Left renal cortex interstitium (tissue), 4 donors: ENCODE data around the gene TTLL13. TPM values are rescaled to one million over a fixed set of nuclear protein-coding genes. Genes with fewer than 3 reads are reported as not detected.

ENCODE experiments used
- DNase-seq, 4 donors: peaks; one replicate each; pipeline ENCODE4 v3.0.0-alpha.2; 2013; ENCODE audit warnings: low read depth in 4 of 4, low spot score in 2 of 4, missing footprints in 1 of 4
- polyA plus RNA-seq, 4 donors: library from polyadenylated mRNA; unstranded; fragments of 120-200 nt; gene quantifications; one replicate each; pipeline ENCODE4 v1.2.1, GENCODE V29; 2013; ENCODE audit not compliant: insufficient read length in 4 of 4

Gene TTLL13
- polyA plus RNA-seq, 4 donors: 0.08 to 0.57 (median 0.18) TPM; not detected in 1

- DNase-seq: no peak
Measured at GRCh38 chr15:90214553-90215196, 34.7 kb upstream of the TTLL13 start.

GRCh38 chr15:90217671-90218394, 31.5 kb upstream of the TTLL13 start:
- no peak for DNase-seq

- no peak for DNase-seq
Measured at GRCh38 chr15:90219421-90220141, 29.8 kb upstream of the TTLL13 start.

- DNase-seq: no peak
Measured at GRCh38 chr15:90221246-90221900, 28.0 kb upstream of the TTLL13 start.

GRCh38 chr15:90222547-90222946, 26.8 kb upstream of the TTLL13 start:
- DNase-seq: no peak

- DNase-seq: no peak
Measured at GRCh38 chr15:90223441-90224165, 25.8 kb upstream of the TTLL13 start.

- DNase-seq: no peak
Measured at GRCh38 chr15:90225047-90225446, 24.3 kb upstream of the TTLL13 start.

GRCh38 chr15:90225504-90226234, 23.7 kb upstream of the TTLL13 start:
- DNase-seq: no peak

- DNase-seq: no peak
Measured at GRCh38 chr15:90227336-90227735, 22.0 kb upstream of the TTLL13 start.

GRCh38 chr15:90227816-90228772, 21.3 kb upstream of the TTLL13 start:
- DNase-seq: no peak

- DNase-seq: no peak
Measured at GRCh38 chr15:90228960-90229359, 20.4 kb upstream of the TTLL13 start.

GRCh38 chr15:90230071-90230494, 19.3 kb upstream of the TTLL13 start:
- no peak for DNase-seq

- no peak for DNase-seq
Measured at GRCh38 chr15:90230610-90231009, 18.7 kb upstream of the TTLL13 start.

GRCh38 chr15:90231028-90232017, 18.0 kb upstream of the TTLL13 start:
- DNase-seq: no peak

GRCh38 chr15:90232196-90232595, 17.2 kb upstream of the TTLL13 start:
- DNase-seq: no peak

GRCh38 chr15:90232941-90233386, 16.4 kb upstream of the TTLL13 start:
- no peak for DNase-seq

- DNase-seq: peak in 2 of 4 donors; percentile 84 to 92
Measured at GRCh38 chr15:90233387-90234095, 15.8 kb upstream of the TTLL13 start, which contains the start of gene CIB1. Gene CIB1 (minus strand): TSS chr15:90233941. CDS start chr15:90233885, 56 bp downstream.
